GM12878 (cell line): ENCODE measurements around the gene MACROD2.

Source experiments
- CTCF ChIP-seq, 3 experiments: IDR thresholded peaks in 2 of 3; conservative IDR thresholded peaks in 1 of 3; 2 replicates each; pipeline ENCODE4 v1.5.1; 2011; ENCODE audit warnings: low read depth in 3 of 3, low read length in 3 of 3, mild to moderate bottlenecking in 3 of 3, control low read depth in 2 of 3, moderate library complexity in 2 of 3, inconsistent platforms in 1 of 3, mixed read lengths in 1 of 3; ENCODE audit not compliant: control insufficient read depth in 2 of 3, insufficient read depth in 1 of 3; ENCODE audit errors: extremely low read depth in 1 of 3
- ELK1 ChIP-seq: IDR thresholded peaks from 2 replicates; pipeline ENCODE4 v1.6.1; 2012; ENCODE audit warnings: low read depth, low read length, improper control_type of control experiment
- EP300 ChIP-seq, 2 experiments: fragments of 150-350 bp in 1 of 2; IDR thresholded peaks; 2 replicates each; pipeline ENCODE4 v1.6.1; 2011 to 2012; ENCODE audit warnings: low read depth in 2 of 2, low read length in 2 of 2, borderline replicate concordance in 1 of 2, improper control_type of control experiment in 1 of 2, inconsistent platforms in 1 of 2; ENCODE audit not compliant: control insufficient read depth in 1 of 2
- GABPA ChIP-seq: IDR thresholded peaks from 2 replicates; pipeline ENCODE4 v1.6.1; 2014; ENCODE audit warnings: antibody characterized with exemption, low read depth, mild to moderate bottlenecking, inconsistent platforms
- POLR2A ChIP-seq: IDR thresholded peaks from 2 replicates; pipeline ENCODE4 v1.6.1; 2011; ENCODE audit warnings: low read depth, mild to moderate bottlenecking, low read length
- POLR2AphosphoS5 ChIP-seq: IDR thresholded peaks from 2 replicates; pipeline ENCODE4 v1.6.1; 2011; ENCODE audit warnings: mild to moderate bottlenecking, low read length, inconsistent platforms
- RCOR1 ChIP-seq: conservative IDR thresholded peaks from 2 replicates; pipeline ENCODE4 v1.6.1; 2012; ENCODE audit warnings: low read depth, low read length, improper control_type of control experiment
- SP1 ChIP-seq: IDR thresholded peaks from one replicate; pipeline ENCODE4 v1.6.1; 2011; ENCODE audit warnings: low read depth, low read length
- SREBF2 ChIP-seq: IDR thresholded peaks from 2 replicates; pipeline ENCODE4 v1.6.1; 2012; ENCODE audit warnings: mild to moderate bottlenecking, low read length
- ZNF274 ChIP-seq: IDR thresholded peaks from one replicate; pipeline ENCODE4 v1.8.0; 2011; ENCODE audit not compliant: insufficient read length, insufficient read depth

- TF ChIP-seq SREBF2 (no peak), SP1 (no peak), ZNF274 (no peak), RCOR1 (no peak), EP300 (IDR thresholded peaks at IDR 0.05; ENCODE audit: borderline replicate concordance in 1 of 2, control insufficient read depth in 1 of 2, low read depth in 2 of 2, low read length in 2 of 2) (no peak), CTCF (IDR thresholded peaks at IDR 0.05 in 2 of 3, conservative IDR thresholded peaks at IDR 0.05 in 1 of 3; ENCODE audit: control insufficient read depth in 2 of 3, extremely low read depth in 1 of 3, insufficient read depth in 1 of 3, low read depth in 3 of 3, low read length in 3 of 3) (no peak), POLR2A (no peak), ELK1 (no peak), POLR2AphosphoS5 (no peak), GABPA (no peak)
Measured at GRCh38 chr20:15931897-15932296, 1936.6 kb downstream of the MACROD2 start.
